ENCODE data around the gene SUCLG1.

GRCh38 chr2:84454581-84454980 is 4.5 kb downstream of the SUCLG1 start:
- TF ChIP-seq CTCF (IDR thresholded peaks at IDR 0.05; ENCODE audit: insufficient read depth, low read length) (no peak), POLR2AphosphoS5 (IDR thresholded peaks at IDR 0.05; ENCODE audit: low read depth) (no peak), GABPA (IDR thresholded peaks at IDR 0.05; ENCODE audit: low read depth) (no peak), SPI1 (IDR thresholded peaks at IDR 0.05; ENCODE audit: borderline replicate concordance, low read depth) (no peak)
- TF ChIP-seq, protein P1, sequence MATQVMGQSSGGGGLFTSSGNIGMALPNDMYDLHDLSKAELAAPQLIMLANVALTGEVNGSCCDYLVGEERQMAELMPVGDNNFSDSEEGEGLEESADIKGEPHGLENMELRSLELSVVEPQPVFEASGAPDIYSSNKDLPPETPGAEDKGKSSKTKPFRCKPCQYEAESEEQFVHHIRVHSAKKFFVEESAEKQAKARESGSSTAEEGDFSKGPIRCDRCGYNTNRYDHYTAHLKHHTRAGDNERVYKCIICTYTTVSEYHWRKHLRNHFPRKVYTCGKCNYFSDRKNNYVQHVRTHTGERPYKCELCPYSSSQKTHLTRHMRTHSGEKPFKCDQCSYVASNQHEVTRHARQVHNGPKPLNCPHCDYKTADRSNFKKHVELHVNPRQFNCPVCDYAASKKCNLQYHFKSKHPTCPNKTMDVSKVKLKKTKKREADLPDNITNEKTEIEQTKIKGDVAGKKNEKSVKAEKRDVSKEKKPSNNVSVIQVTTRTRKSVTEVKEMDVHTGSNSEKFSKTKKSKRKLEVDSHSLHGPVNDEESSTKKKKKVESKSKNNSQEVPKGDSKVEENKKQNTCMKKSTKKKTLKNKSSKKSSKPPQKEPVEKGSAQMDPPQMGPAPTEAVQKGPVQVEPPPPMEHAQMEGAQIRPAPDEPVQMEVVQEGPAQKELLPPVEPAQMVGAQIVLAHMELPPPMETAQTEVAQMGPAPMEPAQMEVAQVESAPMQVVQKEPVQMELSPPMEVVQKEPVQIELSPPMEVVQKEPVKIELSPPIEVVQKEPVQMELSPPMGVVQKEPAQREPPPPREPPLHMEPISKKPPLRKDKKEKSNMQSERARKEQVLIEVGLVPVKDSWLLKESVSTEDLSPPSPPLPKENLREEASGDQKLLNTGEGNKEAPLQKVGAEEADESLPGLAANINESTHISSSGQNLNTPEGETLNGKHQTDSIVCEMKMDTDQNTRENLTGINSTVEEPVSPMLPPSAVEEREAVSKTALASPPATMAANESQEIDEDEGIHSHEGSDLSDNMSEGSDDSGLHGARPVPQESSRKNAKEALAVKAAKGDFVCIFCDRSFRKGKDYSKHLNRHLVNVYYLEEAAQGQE (IDR thresholded peaks at IDR 0.05; ENCODE audit: insufficient replicate concordance, low read depth) = no peak

Data from HL-60 (cell line).